GM21576 (cell line): ENCODE results near the gene SATB2.

ENCODE experiments used
- ATAC-seq: cut with Tn5 transposase; IDR thresholded peaks from one replicate; pipeline ENCODE4 v1.9.1; 2021; ENCODE audit warnings: mild to moderate bottlenecking, moderate library complexity; ENCODE audit not compliant: unreplicated experiment

Gene SATB2

GRCh38 chr2:199457147-199458008 is at the start of gene SATB2:
TSS of gene SATB2 (minus strand) at chr2:199457939. CDS start at chr2:199456037, 1,902 bp downstream.
- ATAC-seq = no peak

GRCh38 chr2:199505755-199506403 is 48.1 kb upstream of the SATB2 start:
- ATAC-seq = no peak

- ATAC-seq = no peak
Measured at GRCh38 chr2:199503148-199503547, 45.4 kb upstream of the SATB2 start.

GRCh38 chr2:199499005-199499404 is 41.3 kb upstream of the SATB2 start:
- ATAC-seq = no peak

- no peak for ATAC-seq
Measured at GRCh38 chr2:199495147-199495546, 37.4 kb upstream of the SATB2 start.

- no peak for ATAC-seq
Measured at GRCh38 chr2:199490049-199490448, 32.3 kb upstream of the SATB2 start.

- peak; percentile 77 for ATAC-seq
Measured at GRCh38 chr2:199488772-199489400, 31.1 kb upstream of the SATB2 start.

- ATAC-seq = no peak
Measured at GRCh38 chr2:199485732-199486335, 28.1 kb upstream of the SATB2 start.

GRCh38 chr2:199484927-199485326 is 27.2 kb upstream of the SATB2 start:
- no peak for ATAC-seq

GRCh38 chr2:199480966-199481365 is 23.2 kb upstream of the SATB2 start:
- no peak for ATAC-seq

GRCh38 chr2:199477277-199477834 is 19.6 kb upstream of the SATB2 start:
- ATAC-seq = no peak

- peak; percentile 65 for ATAC-seq
Measured at GRCh38 chr2:199471443-199472057, 13.8 kb upstream of the SATB2 start.

GRCh38 chr2:199470672-199471442 is 13.1 kb upstream of the SATB2 start:
- no peak for ATAC-seq

- ATAC-seq = no peak
Measured at GRCh38 chr2:199470361-199470671, 12.6 kb upstream of the SATB2 start.

- no peak for ATAC-seq
Measured at GRCh38 chr2:199469514-199470360, 12.0 kb upstream of the SATB2 start.

GRCh38 chr2:199468561-199469513 is 11.1 kb upstream of the SATB2 start:
- ATAC-seq = no peak

- ATAC-seq = no peak
Measured at GRCh38 chr2:199467066-199467822, 9.5 kb upstream of the SATB2 start.
